ENCODE results near the gene ME3.
A peak's percentile ranks its signal among the peaks of the same experiment; 100 is the strongest.
"Not testable (repeated sequence)": the region's sequence is repeated elsewhere in the genome, so short reads cannot be mapped to it uniquely, and the experiment has no call there.

Gene ME3

GRCh38 chr11:86621854-86622253, 50.6 kb downstream of the ME3 start:
- no peak for DNase-seq (ENCODE audit: low read depth)

- DNase-seq (ENCODE audit: low read depth): no peak
Observed at GRCh38 chr11:86620891-86621521, 51.4 kb downstream of the ME3 start.

- not testable (repeated sequence) for DNase-seq (ENCODE audit: low read depth)
Observed at GRCh38 chr11:86619428-86619827, 53.0 kb downstream of the ME3 start.

DNA sequence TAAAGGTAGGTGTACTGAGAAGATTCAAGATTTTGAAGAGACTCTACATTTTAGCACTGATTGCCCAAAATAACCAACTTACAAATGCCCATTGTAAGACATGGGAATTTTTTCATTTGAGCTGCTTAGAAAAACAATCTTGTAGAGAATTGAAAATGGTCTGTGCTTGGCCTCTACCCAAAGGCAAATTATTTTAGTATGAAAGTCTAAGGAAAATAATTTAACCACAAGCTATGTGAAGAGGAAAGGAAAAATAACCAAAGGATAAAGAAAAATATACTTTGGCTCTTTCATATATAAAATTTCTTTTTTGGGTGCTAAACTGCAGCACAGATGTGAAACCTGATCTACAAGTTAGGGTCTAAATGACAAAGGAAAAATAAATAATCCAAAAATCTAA, 54.9 kb downstream of the ME3 start:
- no peak for DNase-seq (ENCODE audit: low read depth)

DNA sequence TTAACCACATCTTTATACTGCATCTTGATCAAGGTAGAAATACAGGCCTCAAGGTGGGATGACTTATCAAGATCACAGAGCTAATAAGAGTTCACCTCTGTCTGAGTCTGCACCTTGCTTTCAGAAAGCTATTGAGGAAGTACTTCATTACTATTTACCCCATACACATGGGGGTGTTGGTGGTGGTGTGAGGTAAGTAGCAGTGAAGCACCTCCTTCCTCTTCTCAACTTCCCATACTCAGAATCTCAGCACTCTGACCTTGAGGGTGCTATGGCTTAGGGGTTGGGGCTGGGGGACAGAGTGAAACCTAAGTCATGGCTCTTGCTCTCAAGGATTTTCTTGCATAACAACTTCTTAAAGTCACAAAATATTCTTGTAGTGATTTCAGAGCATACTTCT, 56.9 kb downstream of the ME3 start:
- DNase-seq (ENCODE audit: low read depth): no peak

- no peak for DNase-seq (ENCODE audit: low read depth)
Observed at GRCh38 chr11:86610559-86611341, 61.7 kb downstream of the ME3 start.

- peak; percentile 44 for DNase-seq (ENCODE audit: low read depth)
Observed at GRCh38 chr11:86608251-86608799, 64.1 kb downstream of the ME3 start.

GRCh38 chr11:86606836-86607481, 65.5 kb downstream of the ME3 start:
- DNase-seq (ENCODE audit: low read depth): no peak

DNA sequence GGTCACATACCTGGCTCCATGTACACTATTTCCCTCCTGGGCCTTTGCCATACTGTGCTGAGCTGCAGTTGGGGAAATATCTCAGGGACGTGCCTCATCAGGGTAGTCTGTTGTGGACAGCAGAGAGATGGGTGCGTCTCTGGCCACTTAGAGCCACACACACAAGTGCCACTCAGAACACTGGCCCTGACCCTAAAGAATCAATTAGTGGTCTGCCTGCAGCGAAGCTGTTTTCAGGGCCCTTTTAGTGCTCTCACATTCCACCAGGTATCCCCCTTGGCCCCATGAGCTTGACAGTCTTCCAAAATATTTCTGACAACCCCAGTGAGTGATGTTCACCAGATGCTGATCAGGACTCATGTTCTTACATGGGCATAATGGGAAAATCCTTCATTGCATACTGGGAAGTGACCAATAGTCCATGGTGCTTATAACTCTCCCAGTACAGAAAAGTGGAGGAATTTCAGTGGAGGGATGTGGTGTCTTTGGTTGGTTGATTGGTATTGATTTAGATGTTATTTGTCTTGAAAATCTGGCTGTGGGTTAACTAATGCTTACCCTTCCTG, 66.1 kb downstream of the ME3 start:
- no peak for DNase-seq (ENCODE audit: low read depth)

DNA sequence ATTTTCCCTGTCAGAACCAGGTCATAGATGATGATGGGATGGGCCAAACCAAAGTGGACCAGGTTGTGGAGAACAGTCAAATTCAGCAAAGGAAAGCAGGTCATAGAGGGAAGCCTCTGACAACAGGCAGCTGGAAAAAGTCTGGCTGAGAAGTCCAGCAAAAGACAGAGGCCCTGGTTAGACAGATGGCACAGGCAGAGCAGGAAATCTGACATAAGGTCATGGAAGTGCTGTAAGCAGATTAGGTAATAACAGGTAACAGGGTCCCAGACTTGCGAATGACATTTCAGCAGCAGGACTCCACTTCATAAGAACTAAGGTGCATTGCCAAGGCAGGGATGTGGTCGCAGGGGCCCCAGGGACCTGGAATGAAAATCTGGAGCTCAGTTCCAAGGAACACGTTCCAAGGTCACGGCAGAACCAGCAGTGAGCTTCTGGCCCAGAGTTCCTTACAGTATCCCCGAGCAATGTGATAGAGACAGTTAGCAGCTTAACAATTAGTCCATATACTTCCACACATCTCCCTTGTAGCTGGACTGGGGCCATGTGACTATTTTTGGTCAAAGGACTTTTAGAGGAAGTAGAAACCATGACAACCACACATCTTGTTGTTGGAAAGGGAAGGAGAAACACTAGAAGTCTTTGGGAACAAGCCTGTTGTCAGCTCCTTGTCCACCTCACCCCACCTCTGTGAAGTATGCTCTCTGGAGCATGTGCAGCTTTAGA, 75.4 kb downstream of the ME3 start:
- no peak for DNase-seq (ENCODE audit: low read depth)

DNA sequence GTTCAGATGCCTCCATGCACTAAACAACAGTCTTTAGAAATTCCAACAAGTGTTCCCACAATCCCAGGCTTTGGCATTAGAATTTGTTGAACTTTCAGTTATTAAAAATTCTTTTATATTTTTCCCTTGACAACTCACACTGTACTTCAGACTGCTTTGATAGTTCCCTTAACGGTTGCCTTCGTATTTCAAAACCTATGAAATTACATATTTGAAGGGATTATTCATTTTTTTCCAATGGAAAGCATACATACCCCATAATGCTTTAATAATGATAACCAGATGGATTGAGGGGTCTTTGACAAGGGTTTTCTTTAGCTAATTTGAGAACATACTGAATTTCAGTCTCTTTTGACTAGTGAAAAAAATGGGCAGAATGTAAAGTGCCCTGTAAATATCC, 76.5 kb downstream of the ME3 start:
- no peak for DNase-seq (ENCODE audit: low read depth)

DNA sequence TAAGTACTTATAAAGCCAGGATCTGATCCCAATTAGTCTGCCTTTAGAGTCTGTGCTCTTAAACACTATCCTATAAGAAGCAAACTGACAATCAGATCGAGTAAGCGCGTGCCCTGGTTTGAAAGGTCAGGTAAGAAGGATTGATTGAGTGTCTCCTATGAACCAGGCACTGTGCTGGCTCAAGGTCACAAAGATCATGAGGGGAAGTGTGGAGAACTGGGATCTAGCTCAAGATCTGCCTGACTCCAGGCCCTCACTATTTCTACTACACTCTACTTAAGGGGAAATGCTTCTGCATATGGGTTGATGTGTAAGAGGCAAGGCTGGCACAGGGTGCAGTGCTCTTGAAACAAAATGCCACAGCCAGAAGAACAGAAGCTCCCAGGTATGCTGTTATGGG, 77.0 kb downstream of the ME3 start:
- DNase-seq (ENCODE audit: low read depth): no peak

- no peak for DNase-seq (ENCODE audit: low read depth)
Observed at GRCh38 chr11:86594746-86595145, 77.7 kb downstream of the ME3 start.

- no peak for DNase-seq (ENCODE audit: low read depth)
Observed at GRCh38 chr11:86593833-86594232, 78.6 kb downstream of the ME3 start.

- DNase-seq (ENCODE audit: low read depth): peak; percentile 88
Observed at GRCh38 chr11:86592659-86593451, 79.6 kb downstream of the ME3 start.

- no peak for DNase-seq (ENCODE audit: low read depth)
Observed at GRCh38 chr11:86592047-86592591, 80.3 kb downstream of the ME3 start.

DNA sequence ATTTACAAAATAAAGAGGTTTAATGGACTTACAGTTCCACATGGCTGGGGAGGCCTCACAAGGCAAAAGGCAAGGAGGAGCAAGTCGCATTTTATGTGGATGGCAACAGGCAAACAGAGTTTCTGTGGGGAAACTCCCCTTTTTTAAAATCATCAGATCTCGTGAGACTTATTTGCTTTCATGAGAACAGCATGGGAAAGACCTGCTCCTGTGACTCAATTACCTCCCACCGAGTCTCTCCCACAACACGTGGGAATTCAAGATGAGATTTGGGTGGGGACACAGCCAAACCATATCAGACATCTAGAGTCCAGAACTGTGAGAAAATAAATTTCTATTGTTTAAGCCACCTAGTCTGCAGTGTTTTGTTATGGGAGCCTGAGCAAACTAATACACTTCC, 80.8 kb downstream of the ME3 start:
- DNase-seq (ENCODE audit: low read depth): no peak

DNA sequence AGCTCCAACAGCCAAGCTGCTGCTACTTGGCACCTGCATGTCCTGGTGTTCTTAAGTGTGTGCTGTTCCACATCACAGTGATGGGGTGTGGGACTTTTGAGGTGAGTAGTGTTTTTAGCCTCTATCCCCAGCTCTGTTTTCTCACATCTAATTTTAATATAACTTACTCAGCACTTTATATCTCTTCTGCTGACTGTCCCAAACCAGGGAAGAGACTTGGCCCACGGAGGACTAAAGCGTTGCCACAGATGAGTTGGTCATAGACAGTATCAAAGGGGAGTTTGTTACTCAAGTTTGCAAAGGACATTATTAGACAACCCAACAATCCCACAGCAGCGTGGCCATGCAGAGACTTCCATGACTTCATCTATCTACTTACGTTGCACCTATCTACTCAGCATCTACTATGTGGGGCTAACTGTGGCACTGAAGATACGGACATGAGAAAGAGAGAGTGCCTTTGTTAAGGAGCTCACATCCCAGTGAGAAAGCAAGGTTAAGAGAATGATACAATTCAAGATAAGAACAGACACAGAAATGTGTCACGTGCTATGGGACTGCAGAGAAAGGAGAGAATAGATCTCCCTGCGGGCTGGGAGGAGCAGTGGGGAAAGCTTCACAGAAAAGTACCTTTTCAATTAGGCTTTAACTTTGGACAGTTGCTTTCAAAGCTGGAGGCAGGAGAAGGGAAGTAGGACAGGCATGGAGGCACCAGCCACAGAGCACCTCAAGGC, 82.4 kb downstream of the ME3 start:
- no peak for DNase-seq (ENCODE audit: low read depth)

- no peak for DNase-seq (ENCODE audit: low read depth)
Observed at GRCh38 chr11:86589204-86589603, 83.2 kb downstream of the ME3 start.

DNA sequence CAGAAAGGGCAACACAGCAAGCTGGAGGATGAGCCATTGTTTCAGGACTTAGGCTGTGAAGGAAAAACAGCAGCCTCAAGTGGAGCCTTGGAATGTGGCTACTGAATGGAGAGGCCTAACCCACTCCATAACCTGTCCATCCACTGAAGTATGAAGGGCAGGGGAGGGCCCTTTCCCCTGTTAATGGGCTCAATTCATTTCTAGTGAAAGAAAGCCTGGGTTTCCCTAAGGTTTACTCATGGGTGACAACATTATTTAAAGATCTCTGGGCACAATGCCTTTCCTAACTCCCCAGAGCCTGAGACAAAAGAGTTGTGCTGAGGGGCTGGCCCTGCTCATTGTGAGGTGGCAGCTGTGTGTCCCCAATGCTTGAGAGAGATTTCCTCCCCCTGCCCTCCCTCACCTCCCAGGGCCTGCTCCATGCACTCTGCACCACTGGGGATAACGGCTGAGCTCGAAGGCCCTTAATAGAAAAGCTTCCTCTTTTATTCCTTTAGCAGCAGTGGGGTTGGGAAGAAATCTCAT, 83.8 kb downstream of the ME3 start:
- no peak for DNase-seq (ENCODE audit: low read depth)
